Epithelial cell of proximal tubule (primary cell): Measurements from ENCODE around the gene SLC35C1. TPM values are rescaled to one million over a fixed set of nuclear protein-coding genes. Genes with fewer than 3 reads are reported as not detected.

Experiments used
- DNase-seq: peaks from one replicate; pipeline ENCODE4 v3.0.0-alpha.2; 2011; ENCODE audit warnings: low read depth
- H3K4me3 ChIP-seq: 2 replicates; pipeline ENCODE4 v1.5.1; 2011; ENCODE audit warnings: low read depth, mild to moderate bottlenecking, low read length
- total RNA-seq: library from RNA; depleted of rRNA; stranded (reverse); fragments of >200 nt; gene quantifications from 2 replicates; pipeline ENCODE4 v1.2.3, GENCODE V29; 2015
- TF ChIP-seq, protein P1 (sequence below): conservative IDR thresholded peaks from 2 replicates; pipeline ENCODE4 v1.5.1; 2012; ENCODE audit warnings: low read depth, mild to moderate bottlenecking, low read length

The SLC35C1 gene
- total RNA-seq, 1 donor from 2014 or later = 15.1 TPM

DNA sequence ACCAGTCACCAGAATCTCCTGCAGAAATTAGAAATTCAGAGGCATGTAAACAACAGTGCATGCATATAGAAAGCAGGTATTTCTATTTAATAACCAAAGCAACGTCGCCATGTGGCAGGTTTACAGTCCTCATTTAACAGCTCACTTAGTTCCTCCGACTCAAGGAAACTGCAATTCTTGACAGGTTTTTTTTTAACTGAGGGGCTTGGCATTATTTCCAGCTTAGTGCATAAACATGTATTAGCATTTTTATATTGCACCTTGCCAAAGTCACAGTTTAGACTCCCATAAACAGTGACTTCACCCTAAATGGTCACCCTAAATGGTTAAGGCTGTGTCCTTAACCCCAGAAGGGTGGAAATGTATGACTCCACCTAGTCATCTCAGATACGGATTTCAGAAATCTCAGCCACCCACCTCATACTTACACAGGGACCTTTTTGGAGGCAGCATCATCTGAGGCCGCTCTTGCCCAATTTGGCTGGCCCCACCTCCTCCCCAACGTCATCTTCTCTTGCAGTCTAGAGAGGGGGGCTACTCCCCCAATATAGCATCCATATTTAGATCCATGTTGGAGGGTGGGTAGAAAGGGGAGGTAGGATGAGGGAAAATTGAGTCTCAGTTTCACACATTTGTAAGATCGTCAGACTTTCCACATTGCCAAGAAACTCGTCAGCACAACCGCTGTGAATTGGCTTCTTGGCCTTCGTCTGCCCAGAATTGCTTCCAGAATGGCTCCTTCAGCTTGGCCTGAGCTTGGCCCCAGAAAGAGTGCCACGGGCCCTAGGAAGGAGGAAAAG lies 31.8 kb upstream of the SLC35C1 start:
- TF ChIP-seq, protein P1, sequence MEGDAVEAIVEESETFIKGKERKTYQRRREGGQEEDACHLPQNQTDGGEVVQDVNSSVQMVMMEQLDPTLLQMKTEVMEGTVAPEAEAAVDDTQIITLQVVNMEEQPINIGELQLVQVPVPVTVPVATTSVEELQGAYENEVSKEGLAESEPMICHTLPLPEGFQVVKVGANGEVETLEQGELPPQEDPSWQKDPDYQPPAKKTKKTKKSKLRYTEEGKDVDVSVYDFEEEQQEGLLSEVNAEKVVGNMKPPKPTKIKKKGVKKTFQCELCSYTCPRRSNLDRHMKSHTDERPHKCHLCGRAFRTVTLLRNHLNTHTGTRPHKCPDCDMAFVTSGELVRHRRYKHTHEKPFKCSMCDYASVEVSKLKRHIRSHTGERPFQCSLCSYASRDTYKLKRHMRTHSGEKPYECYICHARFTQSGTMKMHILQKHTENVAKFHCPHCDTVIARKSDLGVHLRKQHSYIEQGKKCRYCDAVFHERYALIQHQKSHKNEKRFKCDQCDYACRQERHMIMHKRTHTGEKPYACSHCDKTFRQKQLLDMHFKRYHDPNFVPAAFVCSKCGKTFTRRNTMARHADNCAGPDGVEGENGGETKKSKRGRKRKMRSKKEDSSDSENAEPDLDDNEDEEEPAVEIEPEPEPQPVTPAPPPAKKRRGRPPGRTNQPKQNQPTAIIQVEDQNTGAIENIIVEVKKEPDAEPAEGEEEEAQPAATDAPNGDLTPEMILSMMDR = no peak

DNA sequence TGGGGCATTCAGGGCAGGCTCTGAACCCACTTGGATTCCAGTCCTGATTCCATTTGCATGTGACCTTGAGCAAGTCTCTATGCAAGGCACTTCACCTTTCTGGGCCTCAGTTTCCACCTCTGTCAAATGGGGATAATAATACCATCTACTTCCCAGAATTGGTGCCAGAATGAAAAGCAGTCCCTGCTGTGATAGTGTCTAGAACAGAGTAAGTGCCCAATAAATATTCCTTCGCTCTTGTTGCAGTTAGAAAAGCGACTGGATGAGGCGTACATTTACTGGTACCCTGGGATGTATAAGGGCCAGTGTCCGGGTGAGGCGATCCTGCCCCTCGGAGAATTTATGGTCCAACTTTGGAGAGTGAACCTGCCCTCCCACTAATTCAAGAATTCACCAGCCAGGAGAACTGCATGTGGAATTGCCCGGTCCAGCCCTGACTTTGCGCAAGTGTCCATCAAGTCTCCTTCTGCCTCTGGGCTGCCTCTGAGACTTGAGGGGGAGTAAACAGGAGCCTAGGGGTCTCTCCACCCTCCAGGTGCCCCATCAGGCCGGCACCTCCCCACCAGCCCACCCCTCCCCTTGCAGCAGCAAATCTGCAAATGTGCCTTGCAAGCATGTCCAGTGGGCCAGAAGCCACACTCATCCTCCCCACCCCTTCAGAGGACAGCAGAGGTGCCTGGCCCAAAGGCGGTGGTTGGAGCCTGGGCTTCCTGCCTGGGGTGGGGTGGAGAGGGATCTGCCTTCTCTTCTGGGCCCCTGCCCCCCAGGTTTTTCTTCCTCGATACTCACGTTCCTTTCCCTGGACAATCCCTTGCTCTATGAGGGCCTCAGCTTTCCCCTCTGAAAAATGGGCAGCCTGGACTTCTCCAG lies 30.9 kb upstream of the SLC35C1 start:
- TF ChIP-seq, protein P1 = no peak
- DNase-seq = no peak
- no peak overlapping the region for H3K4me3 ChIP-seq

More for the DNA sequence above, 31.8 kb upstream of the SLC35C1 start:
- no peak overlapping the region for H3K4me3 ChIP-seq
- DNase-seq = no peak

DNA sequence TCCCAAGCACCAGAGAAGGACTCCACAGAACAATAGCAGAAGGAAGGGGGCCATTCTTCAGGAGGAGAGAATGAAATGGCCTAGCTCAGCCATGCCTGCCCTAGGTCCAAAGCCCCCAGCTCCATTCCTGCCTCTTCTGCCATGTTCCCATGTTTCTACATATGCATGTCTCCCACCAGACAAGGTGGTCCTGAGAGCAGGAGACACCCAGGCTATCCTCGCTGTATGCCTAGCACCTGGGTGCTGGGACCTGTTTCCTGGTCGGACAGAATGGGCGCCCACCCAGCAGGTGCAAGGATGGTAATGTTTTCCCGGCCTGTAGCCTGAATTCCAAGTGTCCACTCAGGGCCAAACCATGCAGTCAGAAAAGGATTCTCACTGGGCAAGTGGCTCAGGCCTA lies 30.2 kb upstream of the SLC35C1 start:
- H3K4me3 ChIP-seq = no peak overlapping the region
- no peak for DNase-seq
- TF ChIP-seq, protein P1 = no peak

DNA sequence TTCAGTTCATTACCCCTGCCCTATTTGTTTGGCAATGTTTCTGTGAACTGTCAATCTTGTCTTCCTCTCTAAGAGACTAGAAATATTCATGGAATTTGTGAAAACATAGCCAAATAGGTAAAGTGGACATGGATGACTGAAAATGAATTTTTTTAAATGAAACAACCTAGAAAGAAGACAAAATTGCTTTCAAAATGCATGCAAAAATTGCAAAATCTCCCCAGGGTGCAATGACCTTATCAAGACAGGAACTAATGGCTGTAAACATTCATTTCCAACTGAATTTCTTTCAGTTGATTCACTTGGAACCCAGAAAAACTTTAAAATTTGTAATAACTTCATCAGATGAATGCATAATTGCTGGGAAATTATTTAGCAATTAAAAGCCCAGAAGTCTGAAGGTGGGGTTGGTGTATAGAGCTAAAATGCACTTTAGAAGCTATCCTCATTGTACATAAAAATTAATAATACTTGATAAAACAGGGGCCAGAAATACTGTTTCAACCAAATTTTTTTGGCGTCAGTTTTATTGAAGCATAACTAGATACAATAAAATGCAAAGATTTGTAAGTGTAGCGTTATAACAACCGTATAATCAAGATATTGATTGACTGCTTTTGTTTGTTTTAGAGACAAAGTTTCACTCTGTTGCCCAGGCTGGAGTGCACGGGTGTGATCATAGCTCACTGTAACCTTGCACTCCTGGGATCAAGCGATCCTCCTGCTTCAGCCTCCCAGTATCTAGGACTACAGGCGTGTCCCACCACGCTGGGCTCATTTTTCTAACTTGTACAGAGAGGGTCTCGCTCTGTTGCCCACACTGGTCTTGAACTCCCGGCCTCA lies 27.6 kb upstream of the SLC35C1 start:
- H3K4me3 ChIP-seq = no peak overlapping the region
- TF ChIP-seq, protein P1 = no peak
- DNase-seq = no peak

DNA sequence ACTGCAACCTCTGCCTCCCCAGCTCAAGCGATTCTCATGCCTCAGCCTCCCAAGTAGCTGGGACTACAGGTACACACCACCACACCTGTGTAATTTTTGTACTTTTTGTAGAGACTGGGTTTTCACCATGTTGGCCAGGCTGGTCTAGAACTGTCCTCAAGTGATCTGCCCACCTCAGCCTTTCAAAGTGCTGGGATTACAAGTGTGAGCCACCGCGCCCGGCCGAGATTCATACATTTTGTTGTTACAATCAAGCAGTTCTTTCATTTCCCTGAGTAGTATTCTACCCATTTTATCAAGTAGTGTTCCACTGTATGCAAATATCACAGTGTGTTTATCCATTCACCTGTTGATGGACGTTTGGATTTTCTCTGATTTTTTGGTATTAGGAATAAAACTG lies 26.6 kb upstream of the SLC35C1 start:
- TF ChIP-seq, protein P1 = no peak
- H3K4me3 ChIP-seq = no peak overlapping the region
- no peak for DNase-seq

DNA sequence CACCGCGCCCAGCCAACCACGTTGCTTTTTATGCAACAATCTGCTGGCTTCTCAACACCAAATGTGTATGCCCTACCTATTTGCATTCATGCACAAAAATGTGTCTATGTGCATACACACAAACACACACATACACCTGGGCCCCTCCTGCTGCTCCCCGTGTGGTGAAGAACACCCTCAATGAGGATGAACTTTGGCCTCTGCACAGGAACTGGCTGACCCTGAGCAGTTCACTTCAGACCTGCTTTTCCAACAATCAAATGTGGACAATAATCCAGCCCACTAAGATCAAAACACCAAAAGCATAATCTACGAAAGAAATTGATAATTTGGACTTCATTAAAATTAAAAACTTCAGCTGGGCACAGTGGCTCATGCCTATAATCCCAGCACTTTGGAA lies 25.3 kb upstream of the SLC35C1 start:
- no peak for DNase-seq
- TF ChIP-seq, protein P1 = no peak
- no peak overlapping the region for H3K4me3 ChIP-seq
